LNCAP (cell line): ENCODE data around the gene MRPS14.

Experiments
- CTCF ChIP-seq: fragments of 450-650 bp; IDR thresholded peaks from 2 replicates; pipeline ENCODE4 v1.5.1; 2017; ENCODE audit warnings: mild to moderate bottlenecking

The MRPS14 gene

GRCh38 chr1:175054736-175055135 is 31.5 kb upstream of the MRPS14 start:
- no peak for TF ChIP-seq CTCF

- no peak for TF ChIP-seq CTCF
These were observed 27.8 kb upstream of the MRPS14 start for GRCh38 chr1:175050992-175051391.

- no peak for TF ChIP-seq CTCF
These were observed 22.3 kb upstream of the MRPS14 start for GRCh38 chr1:175045519-175045918.

- no peak for TF ChIP-seq CTCF
These were observed 21.9 kb upstream of the MRPS14 start for GRCh38 chr1:175045097-175045496.

- TF ChIP-seq CTCF = no peak
These were observed 20.6 kb upstream of the MRPS14 start for GRCh38 chr1:175043824-175044223.

GRCh38 chr1:175042650-175043049 is 19.4 kb upstream of the MRPS14 start:
- no peak for TF ChIP-seq CTCF

- TF ChIP-seq CTCF = no peak
These were observed 17.2 kb upstream of the MRPS14 start for GRCh38 chr1:175040324-175040879.

- TF ChIP-seq CTCF = no peak
These were observed 14.2 kb upstream of the MRPS14 start for GRCh38 chr1:175037416-175037815.
